Skin of body (tissue), 2 donors: ENCODE data around the gene PPP1R37. TPM values are rescaled to one million over a fixed set of nuclear protein-coding genes. Genes with fewer than 3 reads are reported as not detected.
A peak's percentile ranks its signal among the peaks of the same experiment; 100 is the strongest.

Source experiments
- DNase-seq: peaks from one replicate; lab custom pipeline; 2025; lab: John Stamatoyannopoulos, UW
- total RNA-seq: library from RNA; depleted of rRNA; stranded (reverse); fragments of >200 nt; gene quantifications from one replicate; pipeline ENCODE4 v1.2.3, GENCODE V29; 2014

Gene PPP1R37
- total RNA-seq, 1 donor from 2014 or later: 15.7 TPM

- no peak for DNase-seq
These were observed 76.6 kb downstream of the PPP1R37 start for GRCh38 chr19:45169602-45170001.

DNA sequence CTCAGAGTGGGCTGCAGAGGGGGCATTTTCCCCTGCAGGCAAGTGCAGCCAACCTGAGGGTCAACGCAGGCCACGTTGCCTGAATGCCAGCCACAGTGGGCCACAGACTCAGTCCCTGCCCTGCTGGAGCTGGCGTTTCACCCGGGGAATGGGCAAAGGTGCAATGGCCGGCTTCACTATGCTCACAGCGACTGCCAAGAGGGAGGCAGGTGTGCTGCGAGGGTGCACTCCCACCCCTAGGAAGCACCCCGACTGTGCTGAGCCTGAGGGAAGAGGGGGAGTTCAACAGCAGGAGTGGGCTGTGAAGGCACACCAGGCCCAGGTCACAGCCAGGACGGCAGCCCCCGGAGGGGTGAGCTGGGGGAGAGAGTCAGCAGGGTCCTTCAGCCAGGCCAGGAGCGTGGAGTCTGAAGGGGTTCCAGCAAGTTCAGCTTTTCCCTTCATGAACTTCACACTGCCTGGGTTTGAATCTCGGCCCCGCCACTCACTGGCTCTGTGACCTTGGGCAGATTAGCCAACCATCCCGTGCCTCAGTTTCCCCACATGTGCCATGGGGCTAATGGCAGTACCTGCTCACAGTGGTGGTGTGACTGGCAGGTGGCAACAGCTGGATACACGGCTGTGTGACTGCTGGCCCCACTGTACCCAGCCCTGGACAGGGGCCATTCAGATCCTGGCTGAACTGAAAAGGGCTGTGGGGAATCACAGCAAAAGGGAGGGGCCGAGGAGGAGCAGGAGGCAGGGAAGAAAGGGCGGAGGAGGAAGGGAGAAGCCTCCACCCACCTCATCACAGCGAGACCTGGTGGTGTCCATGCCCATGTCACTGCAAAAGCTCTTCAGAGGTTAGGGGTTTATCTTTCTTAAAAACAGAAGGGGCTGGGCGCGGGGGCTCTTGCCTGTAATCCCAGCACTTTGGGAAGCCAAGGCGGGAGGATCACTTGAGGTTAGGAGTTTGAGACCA, 77.4 kb downstream of the PPP1R37 start:
- DNase-seq: no peak

GRCh38 chr19:45171211-45171623, 78.2 kb downstream of the PPP1R37 start:
- no peak for DNase-seq

DNA sequence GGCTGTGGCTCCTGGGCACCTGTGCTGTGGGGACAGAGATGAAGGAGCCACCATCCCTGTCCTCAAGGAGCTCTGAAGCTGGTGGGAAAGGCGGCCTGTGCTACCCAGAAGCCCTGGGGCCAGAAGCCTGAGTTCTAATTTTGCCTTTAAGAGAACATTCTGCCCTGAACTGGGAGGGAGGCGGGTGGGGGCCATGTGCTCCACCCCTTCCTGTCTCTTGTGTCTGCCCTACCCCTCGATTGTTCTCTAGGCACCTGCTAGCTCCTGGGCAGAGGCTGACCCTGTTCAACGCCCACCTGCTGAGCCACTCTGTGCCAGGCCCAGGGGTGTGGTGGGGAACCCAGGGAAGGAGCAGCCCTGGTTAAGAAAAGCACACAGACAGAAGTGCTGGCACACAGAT, 79.2 kb downstream of the PPP1R37 start:
- DNase-seq: no peak

GRCh38 chr19:45172611-45173208, 79.7 kb downstream of the PPP1R37 start:
- DNase-seq: no peak

- DNase-seq: no peak
These were observed 80.8 kb downstream of the PPP1R37 start for GRCh38 chr19:45173816-45174215.

DNA sequence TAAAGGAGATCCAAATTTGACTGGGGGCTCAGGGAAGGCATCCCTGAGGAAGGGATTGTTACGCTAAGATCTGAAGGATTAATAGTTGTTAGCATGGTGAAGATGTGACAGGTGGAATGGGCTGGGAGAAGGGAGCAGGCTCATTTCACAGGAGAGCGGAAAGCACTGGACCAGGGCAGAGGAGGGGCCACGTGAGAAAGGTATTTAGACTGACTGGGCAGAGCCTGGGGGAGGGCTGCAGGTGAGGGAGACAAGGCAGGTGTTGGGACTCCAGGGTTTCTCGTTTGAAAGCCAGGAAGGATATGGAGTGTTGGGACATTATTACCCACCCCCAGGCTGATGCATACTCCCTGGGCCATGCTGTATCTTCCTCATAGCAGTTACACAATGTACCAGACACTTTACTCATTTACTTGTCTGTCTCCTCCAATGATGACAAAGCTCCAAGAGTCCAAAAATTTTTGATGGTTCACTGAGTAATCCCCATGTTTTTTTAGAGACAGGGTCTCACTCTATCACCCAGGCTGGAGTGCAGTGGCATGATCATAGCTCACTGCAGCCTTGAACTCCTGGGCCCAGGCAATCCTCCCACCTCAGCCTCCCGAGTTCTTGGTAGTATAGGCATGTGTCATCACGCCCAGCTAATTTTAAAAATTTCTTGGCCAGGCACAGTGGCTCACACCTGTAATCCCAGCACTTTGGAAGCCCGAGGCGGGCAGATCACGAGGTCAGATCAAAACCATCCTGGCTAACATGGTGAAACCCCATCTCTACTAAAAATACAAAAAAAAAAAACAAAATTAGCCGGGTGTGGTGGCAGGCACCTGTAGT, 82.8 kb downstream of the PPP1R37 start:
- DNase-seq: no peak

- no peak for DNase-seq
These were observed 84.9 kb downstream of the PPP1R37 start, which contains the start of gene TRAPPC6A for GRCh38 chr19:45177817-45178261. TSS of gene TRAPPC6A (minus strand) at chr19:45178237. CDS start at chr19:45178218, 19 bp downstream.

DNA sequence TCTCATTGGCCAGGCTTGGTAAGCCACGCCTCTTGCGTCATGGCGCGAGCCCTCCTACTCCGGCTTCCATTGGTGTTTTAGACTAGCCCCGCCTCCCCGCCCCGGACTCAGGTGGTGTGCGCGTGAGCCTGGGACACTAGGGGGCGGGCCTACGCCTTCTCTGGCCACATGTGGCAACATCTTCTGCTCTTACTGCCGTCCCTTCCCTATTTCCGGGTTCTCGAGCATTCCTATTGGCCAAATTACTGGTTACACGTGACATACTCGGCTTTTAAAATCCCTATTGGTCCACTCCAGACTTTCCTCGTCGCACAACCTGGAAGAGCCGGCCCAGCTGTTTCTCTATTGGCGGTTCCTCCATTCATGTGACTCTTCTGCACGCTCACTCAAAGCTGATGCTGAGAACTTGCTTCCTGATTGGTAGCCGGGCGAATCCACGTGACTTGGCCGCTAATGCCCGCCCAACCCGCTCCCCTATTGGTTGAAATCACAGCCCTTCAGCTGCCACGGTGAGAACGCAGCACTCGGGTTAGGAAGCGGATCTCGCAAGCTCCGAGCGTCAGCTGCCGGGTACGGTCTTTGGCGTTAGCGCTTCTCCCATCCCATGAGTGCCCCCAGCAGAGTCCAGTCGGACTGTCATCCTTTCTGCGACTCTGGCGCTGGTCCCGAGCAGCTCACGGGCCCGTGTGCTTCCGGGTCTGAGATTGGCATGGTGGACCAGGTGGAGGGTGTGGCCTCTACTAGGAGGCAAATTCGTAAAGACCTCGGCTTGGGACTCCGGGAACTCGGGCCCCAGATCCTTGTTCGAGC, 85.5 kb downstream of the PPP1R37 start, which contains the start of gene BLOC1S3:
TSS of gene BLOC1S3 (plus strand) at position 523 of the 810 bp plus-strand sequence. CDS start 513 bp downstream, outside the sequence.
- DNase-seq: peak; percentile 100

GRCh38 chr19:45179072-45179891, 86.3 kb downstream of the PPP1R37 start:
- DNase-seq: no peak

DNA sequence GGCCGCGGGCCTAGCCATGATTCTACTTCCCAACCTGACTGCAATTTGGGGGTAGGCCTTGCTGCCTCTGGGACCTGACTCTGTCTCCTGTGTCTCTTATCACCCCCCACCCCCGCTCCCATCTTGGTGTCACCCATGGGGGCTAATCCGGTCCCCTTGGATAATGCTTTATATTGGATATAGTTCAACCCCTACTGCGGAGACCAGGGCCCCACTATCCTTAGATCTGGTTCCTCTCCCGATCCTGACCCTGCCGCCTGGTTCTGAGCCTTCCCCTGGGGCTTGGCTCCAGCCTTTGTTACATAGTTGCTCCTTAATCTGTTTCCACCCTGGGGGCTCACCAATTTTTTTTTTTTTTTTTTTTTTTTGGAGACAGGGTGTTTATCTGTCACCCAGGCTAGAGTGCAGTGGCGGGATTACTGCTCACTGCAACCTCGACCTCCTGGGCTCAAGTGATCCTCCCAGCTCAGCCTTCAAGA, 87.0 kb downstream of the PPP1R37 start:
- DNase-seq: no peak

DNA sequence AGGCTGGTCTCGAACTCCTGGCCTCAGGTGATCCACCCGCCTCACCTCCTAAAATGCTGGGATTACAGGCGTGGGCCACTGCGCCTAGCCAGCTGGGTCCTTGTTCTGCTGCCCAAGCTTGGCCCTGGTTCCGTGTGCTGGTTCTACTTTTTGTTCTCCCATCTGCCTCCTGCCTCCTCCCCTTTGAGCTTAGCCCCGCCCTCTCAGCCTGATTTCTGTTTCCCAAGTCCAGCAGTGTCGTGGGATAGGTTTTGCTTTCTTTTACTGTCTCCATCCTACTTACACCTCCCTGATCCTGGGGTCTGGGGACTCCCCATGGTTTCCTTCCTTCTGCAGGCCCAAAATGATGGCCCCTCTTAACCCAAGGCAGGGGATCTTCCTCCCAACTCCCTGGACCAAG, 88.0 kb downstream of the PPP1R37 start:
- no peak for DNase-seq

DNA sequence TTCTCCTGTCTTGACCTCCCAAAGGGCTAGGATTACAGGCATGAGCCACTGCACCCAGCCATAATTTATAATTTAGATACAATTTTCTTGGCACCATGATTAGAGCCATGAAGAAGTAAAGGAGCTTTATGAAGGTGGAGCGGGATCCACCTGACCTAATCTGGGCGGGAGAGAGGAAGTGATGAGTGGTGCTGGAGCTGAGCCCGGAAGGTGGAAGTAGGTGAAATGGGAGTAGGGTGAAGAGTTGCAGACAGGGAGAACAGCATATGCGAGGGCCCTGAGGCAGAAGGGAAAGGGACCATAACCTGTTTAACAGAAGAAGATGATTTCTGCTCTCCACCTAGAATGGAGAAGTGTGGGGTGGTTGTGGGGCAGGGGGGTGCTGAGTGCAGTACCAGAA, 89.8 kb downstream of the PPP1R37 start:
- DNase-seq: no peak

DNA sequence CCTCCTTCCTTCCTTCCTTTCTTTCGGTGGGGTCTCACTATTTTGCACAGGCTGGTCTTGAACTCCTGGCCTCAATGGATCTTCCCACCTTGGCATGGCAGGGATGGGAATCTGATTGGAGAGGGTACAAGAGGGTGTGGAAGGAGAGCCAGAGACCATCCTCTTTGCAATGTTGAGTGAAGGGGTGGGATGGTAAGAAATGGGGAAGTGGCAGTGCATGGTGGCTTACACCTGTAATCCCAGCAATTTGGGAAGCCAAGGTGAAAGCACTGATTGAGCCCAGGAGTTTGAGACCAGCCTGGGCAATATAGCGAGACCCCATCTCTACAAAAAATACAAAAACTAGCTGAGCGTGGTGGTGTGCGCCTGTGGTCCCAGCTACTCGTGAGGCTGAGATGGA, 91.1 kb downstream of the PPP1R37 start:
- DNase-seq: no peak

- DNase-seq: no peak
These were observed 93.7 kb downstream of the PPP1R37 start for GRCh38 chr19:45186509-45187334.

DNA sequence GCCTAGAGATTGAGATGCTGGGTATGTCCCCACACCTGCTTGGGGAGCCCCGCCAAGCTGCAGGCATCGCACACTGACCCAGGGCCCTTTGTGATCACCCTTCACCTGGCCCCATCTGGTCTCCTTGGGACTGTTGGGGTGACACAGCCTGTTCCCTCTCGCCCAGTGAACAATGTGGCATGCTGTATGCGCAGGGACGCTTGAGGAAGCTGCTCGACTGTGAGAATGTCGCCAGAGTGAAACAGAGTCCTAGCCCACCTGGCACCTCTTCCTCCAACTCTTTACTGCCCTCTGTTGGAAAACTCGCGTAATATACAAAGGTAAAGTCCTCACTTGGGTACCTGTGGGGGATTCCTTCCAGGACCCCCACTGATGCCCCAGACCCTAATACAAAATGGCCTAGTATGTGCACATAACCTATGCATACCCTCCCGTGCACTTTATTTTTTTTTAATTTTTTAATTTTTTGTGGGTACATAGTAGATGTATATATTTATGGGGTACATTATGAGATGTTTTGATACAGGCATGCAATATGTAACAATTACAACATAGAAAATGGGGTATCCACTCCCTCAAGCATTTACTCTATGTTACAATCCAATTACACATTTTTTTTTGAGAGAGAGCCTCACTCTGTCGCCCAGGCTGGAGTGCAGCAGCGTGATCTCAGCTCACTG, 94.6 kb downstream of the PPP1R37 start:
- no peak for DNase-seq

GRCh38 chr19:45189971-45190370, 97.0 kb downstream of the PPP1R37 start:
- DNase-seq: no peak

- no peak for DNase-seq
These were observed 98.4 kb downstream of the PPP1R37 start for GRCh38 chr19:45191375-45191774.
